NB4 (cell line): ENCODE measurements around the gene MGAT3.
"Not testable (repeated sequence)": the region's sequence is repeated elsewhere in the genome, so short reads cannot be mapped to it uniquely, and the experiment has no call there.

Source experiments
- DNase-seq: peaks from one replicate; pipeline ENCODE4 v3.0.0; 2010; ENCODE audit warnings: low read depth
- H3K4me3 ChIP-seq: one replicate; pipeline ENCODE4 v1.5.1; 2011; ENCODE audit warnings: mild to moderate bottlenecking, low read depth, low read length, moderate library complexity
- CTCF ChIP-seq: IDR thresholded peaks from one replicate; pipeline ENCODE4 v1.5.1; 2012; ENCODE audit warnings: low read depth, low read length
- MAX ChIP-seq: IDR thresholded peaks from 2 replicates; pipeline ENCODE4 v1.6.1; 2011; ENCODE audit warnings: low read depth, low read length
- MYC ChIP-seq: IDR thresholded peaks from 2 replicates; pipeline ENCODE4 v1.6.1; 2011; ENCODE audit warnings: low read depth, low read length
- POLR2A ChIP-seq: IDR thresholded peaks from 2 replicates; pipeline ENCODE4 v1.6.1; 2011; ENCODE audit warnings: mild to moderate bottlenecking; ENCODE audit not compliant: insufficient read length; ENCODE audit errors: extremely low read depth

Gene MGAT3, protein sequence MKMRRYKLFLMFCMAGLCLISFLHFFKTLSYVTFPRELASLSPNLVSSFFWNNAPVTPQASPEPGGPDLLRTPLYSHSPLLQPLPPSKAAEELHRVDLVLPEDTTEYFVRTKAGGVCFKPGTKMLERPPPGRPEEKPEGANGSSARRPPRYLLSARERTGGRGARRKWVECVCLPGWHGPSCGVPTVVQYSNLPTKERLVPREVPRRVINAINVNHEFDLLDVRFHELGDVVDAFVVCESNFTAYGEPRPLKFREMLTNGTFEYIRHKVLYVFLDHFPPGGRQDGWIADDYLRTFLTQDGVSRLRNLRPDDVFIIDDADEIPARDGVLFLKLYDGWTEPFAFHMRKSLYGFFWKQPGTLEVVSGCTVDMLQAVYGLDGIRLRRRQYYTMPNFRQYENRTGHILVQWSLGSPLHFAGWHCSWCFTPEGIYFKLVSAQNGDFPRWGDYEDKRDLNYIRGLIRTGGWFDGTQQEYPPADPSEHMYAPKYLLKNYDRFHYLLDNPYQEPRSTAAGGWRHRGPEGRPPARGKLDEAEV

GRCh38 chr22:39456522-39457197 lies at the start of gene MGAT3:
Gene MGAT3, plus strand, starts transcription at chr22:39457012. Its CDS starts 30,336 bp downstream, at chr22:39487348.
- H3K4me3 ChIP-seq = no peak within 1 kb of the TSS
- TF ChIP-seq CTCF = no peak
- TF ChIP-seq POLR2A = no peak
- TF ChIP-seq MYC = no peak
- no peak for TF ChIP-seq MAX
- DNase-seq = no peak

- TF ChIP-seq POLR2A (no peak), MAX (no peak), MYC (no peak), CTCF (no peak)
- DNase-seq = no peak
- H3K4me3 ChIP-seq = no peak overlapping the region
Observed at GRCh38 chr22:39408173-39408572, 48.6 kb upstream of the MGAT3 start.

DNA sequence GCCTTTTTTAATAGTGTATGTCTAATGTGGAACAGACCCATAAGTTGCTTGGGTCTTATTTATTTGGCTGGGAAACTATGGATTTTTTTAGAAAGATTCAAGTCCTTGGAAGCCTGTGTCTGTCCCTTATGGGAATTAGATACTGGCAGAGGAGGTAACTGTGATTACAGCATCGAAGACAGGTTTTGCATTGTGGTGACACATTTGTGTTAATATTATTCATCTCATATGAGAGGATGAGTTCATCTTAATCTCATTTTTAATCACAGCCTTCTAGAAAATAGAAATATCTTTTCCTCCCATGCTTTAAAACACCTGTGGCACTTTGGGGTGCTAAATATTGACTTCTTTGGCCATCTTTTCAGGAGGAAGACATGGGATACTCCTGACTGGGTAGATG lies 48.0 kb upstream of the MGAT3 start:
- TF ChIP-seq CTCF (no peak), MYC (no peak), POLR2A (no peak), MAX (no peak)
- no peak for DNase-seq
- H3K4me3 ChIP-seq = no peak overlapping the region

DNA sequence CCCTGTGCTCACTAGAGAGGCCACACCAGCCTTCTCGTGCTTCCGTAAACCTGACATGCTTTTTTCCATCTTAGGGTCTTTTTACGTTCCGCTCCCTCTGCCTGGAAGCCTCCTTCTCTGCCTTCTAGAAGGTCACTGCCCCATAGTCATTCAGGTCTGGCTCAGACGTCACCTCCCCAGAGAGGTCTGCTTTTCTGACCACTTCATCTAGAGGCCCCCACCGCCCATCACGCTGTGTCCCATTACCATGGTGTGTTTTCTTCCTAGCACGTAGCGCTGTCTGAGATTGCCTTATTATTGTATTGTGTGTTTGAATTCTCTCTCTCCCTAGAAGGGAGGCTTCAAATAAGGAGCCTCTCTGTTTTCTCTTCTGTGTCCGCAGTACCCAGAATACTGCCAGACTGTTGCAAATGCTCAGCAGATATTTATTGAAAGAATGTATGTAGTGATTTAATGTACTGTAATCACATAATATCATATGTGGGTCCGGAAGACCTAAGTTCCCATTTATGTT lies 47.2 kb upstream of the MGAT3 start:
- no peak for TF ChIP-seq CTCF
- no peak for TF ChIP-seq MYC
- TF ChIP-seq MAX = no peak
- TF ChIP-seq POLR2A = no peak
- DNase-seq = no peak
- H3K4me3 ChIP-seq = no peak overlapping the region

DNA sequence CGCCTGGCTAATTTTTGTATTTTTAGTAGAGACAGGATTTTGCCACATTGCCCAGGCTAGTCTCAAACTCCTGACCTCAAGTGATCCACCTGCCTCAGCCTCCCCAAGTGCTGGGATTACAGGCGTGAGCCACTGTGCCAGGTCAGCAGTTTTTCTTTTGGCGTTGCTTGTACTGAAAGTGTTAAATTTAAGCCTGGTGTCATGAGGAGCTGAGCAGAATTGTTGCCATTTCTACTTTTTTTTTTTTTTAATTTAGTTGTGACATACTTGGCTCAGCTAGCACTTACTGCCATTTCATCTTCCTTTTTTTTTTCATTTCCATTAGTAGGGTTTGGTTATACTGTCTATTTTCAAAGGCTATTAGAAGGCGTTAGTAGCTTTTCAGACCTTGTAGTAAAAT lies 46.5 kb upstream of the MGAT3 start:
- no peak for DNase-seq
- TF ChIP-seq MYC = no peak
- no peak for TF ChIP-seq MAX
- no peak for TF ChIP-seq CTCF
- no peak for TF ChIP-seq POLR2A
- H3K4me3 ChIP-seq = no peak overlapping the region

GRCh38 chr22:39411828-39412365 lies 44.9 kb upstream of the MGAT3 start:
- H3K4me3 ChIP-seq, DNase-seq: not testable (repeated sequence)

DNA sequence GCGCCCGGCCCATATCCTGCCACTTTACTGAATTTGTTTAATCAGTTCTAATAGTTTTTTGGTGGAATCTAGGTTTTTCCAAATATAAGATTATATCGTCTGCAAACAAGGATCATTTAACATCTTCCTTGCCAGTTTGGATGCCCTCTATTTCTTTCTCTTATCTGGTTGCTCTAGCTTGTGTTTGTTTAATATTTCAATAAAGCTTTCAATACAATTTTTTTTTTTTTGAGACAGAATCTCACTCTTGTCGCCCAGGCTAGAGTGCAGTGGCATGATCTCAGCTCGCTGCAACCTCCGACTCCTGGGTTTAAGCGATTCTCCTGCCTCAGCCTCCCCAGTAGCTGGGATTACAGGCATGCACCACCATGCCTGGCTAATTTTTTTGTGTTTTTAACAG lies 43.6 kb upstream of the MGAT3 start:
- DNase-seq, H3K4me3 ChIP-seq: not testable (repeated sequence)
